Ishikawa (cell line): ENCODE data around the gene ST6GALNAC1.

ENCODE experiments used
- CEBPB ChIP-seq: IDR thresholded peaks from 2 replicates; pipeline ENCODE4 v1.6.1; 2012
- CREB1 ChIP-seq: IDR thresholded peaks from 2 replicates; pipeline ENCODE4 v1.6.1; 2012; ENCODE audit warnings: low read depth
- EGR1 ChIP-seq: IDR thresholded peaks from 2 replicates; pipeline ENCODE4 v1.6.1; 2012
- EP300 ChIP-seq: IDR thresholded peaks from 2 replicates; pipeline ENCODE4 v1.6.1; 2012; ENCODE audit warnings: borderline replicate concordance
- FOXM1 ChIP-seq: IDR thresholded peaks from 2 replicates; pipeline ENCODE4 v1.6.1; 2012; ENCODE audit warnings: low read depth, borderline replicate concordance
- NFIC ChIP-seq: IDR thresholded peaks from 2 replicates; pipeline ENCODE4 v1.6.1; 2012
- RAD21 ChIP-seq: IDR thresholded peaks from 2 replicates; pipeline ENCODE4 v1.6.1; 2012; ENCODE audit warnings: low read depth
- REST ChIP-seq: IDR thresholded peaks from 2 replicates; pipeline ENCODE4 v1.6.1; 2012; ENCODE audit warnings: low read depth, mild to moderate bottlenecking
- TAF1 ChIP-seq: IDR thresholded peaks from 2 replicates; pipeline ENCODE4 v1.6.1; 2012; ENCODE audit warnings: low read depth, mild to moderate bottlenecking
- TCF12 ChIP-seq: IDR thresholded peaks from 2 replicates; pipeline ENCODE4 v1.6.1; 2012; ENCODE audit warnings: low read depth
- TEAD4 ChIP-seq: IDR thresholded peaks from 2 replicates; pipeline ENCODE4 v1.6.1; 2012
- YY1 ChIP-seq: IDR thresholded peaks from 2 replicates; pipeline ENCODE4 v1.6.1; 2012; ENCODE audit warnings: low read depth
- ZBTB7A ChIP-seq: IDR thresholded peaks from 2 replicates; pipeline ENCODE4 v1.6.1; 2012; ENCODE audit warnings: low read depth
- TF ChIP-seq, protein P1 (sequence below): IDR thresholded peaks from 2 replicates; pipeline ENCODE4 v1.6.1; 2012
- TF ChIP-seq, protein P2 (sequence below): IDR thresholded peaks from 2 replicates; pipeline ENCODE4 v1.6.1; 2012

Gene ST6GALNAC1

GRCh38 chr17:76598004-76598439, 45.5 kb downstream of the ST6GALNAC1 start:
- TF ChIP-seq TAF1 (no peak), CEBPB (no peak)

GRCh38 chr17:76597156-76598003, 46.2 kb downstream of the ST6GALNAC1 start:
- TF ChIP-seq, protein P1, sequence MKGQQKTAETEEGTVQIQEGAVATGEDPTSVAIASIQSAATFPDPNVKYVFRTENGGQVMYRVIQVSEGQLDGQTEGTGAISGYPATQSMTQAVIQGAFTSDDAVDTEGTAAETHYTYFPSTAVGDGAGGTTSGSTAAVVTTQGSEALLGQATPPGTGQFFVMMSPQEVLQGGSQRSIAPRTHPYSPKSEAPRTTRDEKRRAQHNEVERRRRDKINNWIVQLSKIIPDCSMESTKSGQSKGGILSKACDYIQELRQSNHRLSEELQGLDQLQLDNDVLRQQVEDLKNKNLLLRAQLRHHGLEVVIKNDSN, result peak; percentile 45; the same call in 1 of the 2 replicates
- no peak for TF ChIP-seq TEAD4

- TF ChIP-seq YY1, result no peak
- TF ChIP-seq FOXM1, result no peak
- no peak for TF ChIP-seq EP300
- TF ChIP-seq EGR1, result no peak
- no peak for TF ChIP-seq TEAD4
- no peak for TF ChIP-seq RAD21
- no peak for TF ChIP-seq ZBTB7A
- TF ChIP-seq, protein P1, result no peak
- TF ChIP-seq CEBPB, result no peak
- TF ChIP-seq NFIC, result no peak
Measured at GRCh38 chr17:76594690-76595089, 48.9 kb downstream of the ST6GALNAC1 start.

- TF ChIP-seq CEBPB (no peak), EP300 (no peak)
- TF ChIP-seq, protein P1, result no peak
Measured at GRCh38 chr17:76593959-76594358, 49.6 kb downstream of the ST6GALNAC1 start.

DNA sequence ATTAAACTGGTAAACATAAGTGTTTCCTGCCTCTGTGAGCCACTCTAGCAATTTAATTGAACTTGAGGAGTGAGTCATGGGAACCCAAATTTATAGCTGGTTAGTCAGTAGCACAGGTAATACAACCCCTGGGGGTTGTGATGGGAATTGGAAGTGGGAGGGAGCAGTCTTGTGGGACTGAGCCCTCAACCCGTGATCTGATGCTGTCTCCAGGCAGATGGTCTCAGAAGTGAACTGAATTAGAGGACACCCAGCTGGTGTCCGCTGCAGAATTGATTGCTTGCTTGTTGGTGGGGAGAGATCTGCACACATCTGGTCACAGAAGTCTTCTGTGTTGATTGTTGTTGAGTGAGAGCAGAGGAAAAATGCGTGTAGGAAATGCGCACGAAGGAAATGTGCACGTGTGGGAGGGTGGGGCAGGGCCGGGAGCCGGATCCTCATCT, 50.2 kb downstream of the ST6GALNAC1 start:
- TF ChIP-seq ZBTB7A (no peak), TAF1 (no peak), REST (no peak), CREB1 (no peak), RAD21 (no peak), NFIC (no peak), CEBPB (no peak), EP300 (no peak), TEAD4 (no peak), FOXM1 (no peak), YY1 (no peak), EGR1 (no peak), TCF12 (no peak)
- TF ChIP-seq, protein P1, result no peak
- TF ChIP-seq, protein P2, sequence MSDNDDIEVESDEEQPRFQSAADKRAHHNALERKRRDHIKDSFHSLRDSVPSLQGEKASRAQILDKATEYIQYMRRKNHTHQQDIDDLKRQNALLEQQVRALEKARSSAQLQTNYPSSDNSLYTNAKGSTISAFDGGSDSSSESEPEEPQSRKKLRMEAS, result no peak

- TF ChIP-seq CREB1 (no peak), TCF12 (no peak), EGR1 (no peak), TAF1 (no peak), ZBTB7A (no peak), CEBPB (no peak), NFIC (no peak), TEAD4 (no peak), REST (no peak), YY1 (no peak), EP300 (no peak), FOXM1 (no peak), RAD21 (no peak)
- TF ChIP-seq, protein P1, result no peak
- TF ChIP-seq, protein P2, result no peak
Measured at GRCh38 chr17:76588182-76588581, 55.4 kb downstream of the ST6GALNAC1 start.
